UCSD-AML1 (cell line): ENCODE measurements around the gene TRAPPC5.

Experiments
- DNase-seq: peaks from one replicate; lab custom pipeline; 2025; ENCODE audit not compliant: unreplicated experiment; lab: John Stamatoyannopoulos, UW

Gene TRAPPC5

DNA sequence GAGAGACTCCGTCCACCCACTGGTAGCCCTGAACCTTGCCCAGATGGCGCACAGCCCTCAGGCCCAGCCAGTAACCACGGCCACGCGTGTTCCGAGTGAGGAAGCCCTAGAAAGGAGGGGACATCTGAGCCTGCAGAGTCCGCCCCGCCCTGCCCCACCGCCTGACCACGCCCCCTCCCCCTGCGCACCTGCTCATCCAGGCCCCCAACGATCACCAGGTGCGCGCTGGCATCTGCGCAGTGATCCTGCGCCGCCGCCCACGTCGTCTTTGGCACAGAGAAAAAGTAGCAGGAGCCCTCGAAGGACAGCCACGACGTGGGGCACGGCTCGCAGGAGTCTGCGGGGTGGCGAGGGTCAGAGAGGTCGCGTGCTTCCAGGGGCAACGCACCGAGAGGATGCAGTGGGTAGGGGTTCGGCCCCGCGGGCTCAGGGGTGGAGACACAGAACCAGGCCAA lies 49.2 kb downstream of the TRAPPC5 start:
- no peak for DNase-seq

DNA sequence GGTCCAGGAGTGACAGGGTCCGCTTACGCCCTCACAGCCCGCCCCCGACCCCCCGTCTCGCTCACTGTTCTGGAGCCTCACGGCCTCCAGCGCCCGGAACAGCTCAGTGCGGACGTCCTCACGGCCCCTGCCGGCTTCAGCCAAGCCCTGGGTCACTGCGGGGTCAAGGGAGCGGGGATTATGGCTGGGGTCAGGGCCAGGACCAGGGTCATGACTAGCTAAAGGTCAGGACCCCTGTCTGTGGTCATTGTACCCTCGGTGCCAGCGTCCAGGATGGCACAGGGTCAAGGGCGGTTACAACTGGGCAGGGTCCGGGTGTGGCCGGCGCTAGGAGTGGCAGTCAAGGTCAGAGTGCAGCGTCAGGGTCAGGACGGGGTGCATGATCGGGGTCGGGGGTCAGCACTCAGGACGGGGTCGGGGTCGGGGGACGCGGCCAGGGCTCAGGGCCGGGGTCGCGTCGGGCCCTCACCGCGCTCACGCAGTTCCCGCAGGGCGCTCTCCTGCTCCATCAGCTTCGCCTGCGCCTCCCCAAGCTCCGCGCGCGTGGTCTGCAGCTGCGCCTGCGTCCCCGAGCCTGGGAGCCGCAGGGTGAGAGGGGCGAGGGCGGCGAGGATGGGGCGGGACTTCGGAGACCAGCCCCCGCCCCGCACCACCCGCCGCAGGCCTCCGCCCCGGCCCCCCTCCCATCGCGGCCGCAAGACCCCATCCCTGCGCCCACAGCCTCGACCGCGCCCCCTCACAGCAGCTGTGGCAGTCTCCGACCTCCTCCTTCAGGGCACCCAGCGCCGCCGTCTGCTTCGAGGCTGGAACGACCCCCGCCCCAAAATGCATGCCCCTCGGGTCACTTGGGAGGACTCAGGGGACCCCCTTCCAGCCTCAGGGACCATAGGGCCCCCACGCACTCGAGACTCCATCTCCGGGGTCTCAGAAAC lies 49.9 kb downstream of the TRAPPC5 start:
- no peak for DNase-seq

DNA sequence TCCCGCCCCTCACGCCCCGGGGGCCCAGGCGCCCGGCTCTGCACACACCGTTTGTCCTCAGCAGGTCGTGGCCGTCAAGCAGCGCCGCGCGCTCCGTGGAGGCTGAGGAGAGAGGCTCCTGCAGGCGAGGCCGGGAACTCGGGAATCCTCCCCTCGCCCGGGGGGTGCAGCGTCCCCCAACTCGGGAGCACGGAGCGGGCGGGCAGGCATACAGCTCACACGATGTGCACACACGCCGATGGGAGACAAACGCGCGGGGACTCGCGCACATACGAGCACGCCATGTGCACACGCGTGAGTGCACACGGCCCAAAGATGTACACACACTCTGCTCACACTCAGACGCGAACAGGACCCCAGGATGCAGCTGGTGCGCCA lies 50.6 kb downstream of the TRAPPC5 start:
- DNase-seq: no peak

- no peak for DNase-seq
Measured at GRCh38 chr19:7731615-7732014, 51.0 kb downstream of the TRAPPC5 start.

DNA sequence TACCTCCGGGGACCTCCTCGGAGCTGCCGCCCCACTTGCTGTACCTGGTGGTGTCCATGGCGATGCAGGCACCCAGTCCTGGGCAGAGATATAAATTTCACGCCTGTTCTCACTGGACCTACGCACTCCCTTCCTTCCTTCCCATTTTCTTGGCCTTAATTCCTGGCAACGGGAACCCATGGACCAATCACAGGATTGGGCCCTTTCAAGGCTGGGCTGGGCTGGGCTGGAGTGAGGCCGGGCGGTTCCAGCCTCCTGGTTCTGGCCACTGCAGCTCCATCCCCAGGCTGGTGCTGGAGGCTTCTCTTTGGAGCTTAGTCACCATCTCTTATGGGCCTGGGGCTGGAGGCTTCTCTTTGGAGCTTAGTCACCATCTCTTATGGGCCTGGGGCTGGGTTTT lies 51.4 kb downstream of the TRAPPC5 start, which contains the start of gene CLEC4G:
Gene CLEC4G (minus strand): TSS at position 66 of the 400 bp plus-strand sequence. CDS start 8 bp downstream, at position 58.
- DNase-seq: no peak

DNA sequence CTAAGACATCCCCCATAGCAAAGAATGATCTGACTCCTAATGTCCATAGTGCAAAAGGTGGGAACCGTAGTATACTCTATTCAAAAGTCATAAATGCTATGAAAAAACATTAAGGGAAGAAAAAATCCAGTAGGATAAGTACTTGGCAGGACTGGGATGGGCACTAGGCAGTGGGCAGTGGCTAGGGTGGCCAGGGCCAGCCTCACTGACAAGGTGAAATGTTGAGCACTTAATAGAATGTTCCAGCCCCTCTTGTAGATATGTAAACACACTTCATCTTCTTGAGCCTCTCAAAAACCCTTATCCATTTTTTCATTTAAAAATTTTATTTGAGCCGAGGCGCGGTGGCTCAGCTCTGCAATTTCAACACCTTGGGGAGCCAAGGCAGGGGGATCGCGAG lies 52.7 kb downstream of the TRAPPC5 start:
- DNase-seq: no peak

- no peak for DNase-seq
Measured at GRCh38 chr19:7734220-7735203, 53.9 kb downstream of the TRAPPC5 start.

DNA sequence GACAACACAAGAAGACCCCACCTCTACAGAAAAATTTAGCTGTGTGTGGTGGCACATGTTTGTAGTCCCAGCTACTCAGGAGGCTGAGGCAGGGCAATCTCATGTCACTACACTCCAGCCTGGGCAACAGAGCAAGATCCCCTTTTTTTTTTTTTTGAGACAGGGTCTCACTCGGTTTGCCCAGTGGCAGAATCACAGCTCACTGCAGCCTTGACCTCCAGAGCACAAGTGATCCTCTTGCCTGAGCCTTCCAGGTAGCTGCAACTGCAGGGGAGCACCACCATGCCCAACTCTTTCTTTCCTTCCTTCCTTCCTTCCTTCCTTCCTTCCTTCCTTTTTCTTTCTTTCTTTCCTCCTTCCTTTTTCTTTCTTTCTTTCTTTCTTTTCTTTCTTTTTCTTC lies 55.5 kb downstream of the TRAPPC5 start:
- DNase-seq: no peak

DNA sequence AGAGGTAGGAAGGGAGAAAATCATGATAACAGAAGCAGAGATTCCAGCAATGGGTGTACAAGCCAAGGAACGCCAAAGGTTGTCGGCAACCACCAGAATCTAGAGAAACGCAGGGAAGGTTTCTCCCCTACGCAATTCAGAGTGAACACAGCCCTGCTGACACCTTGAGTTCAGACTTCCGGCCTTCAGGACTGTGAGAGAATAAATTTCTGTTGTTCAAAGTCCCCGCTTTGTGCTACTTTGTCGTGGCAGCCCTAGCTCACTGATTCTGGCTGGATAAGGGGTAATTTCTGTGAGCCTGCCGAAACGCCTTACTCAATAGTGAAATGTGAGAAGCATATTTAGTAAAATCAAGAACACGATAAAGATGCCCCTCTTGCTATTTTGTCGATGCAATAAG lies 56.6 kb downstream of the TRAPPC5 start:
- no peak for DNase-seq
